Endodermal cell (in vitro differentiated cells): ENCODE results near the gene FAR1. TPM values are rescaled to one million over a fixed set of nuclear protein-coding genes. Genes with fewer than 3 reads are reported as not detected.

Experiments
- DNase-seq: peaks from one replicate; pipeline ENCODE4 v3.0.0-alpha.2; 2017
- H3K27ac ChIP-seq: 2 replicates; pipeline ENCODE4 v1.5.1; 2013; ENCODE audit warnings: mild to moderate bottlenecking, low read depth, low read length, moderate library complexity
- H3K27me3 ChIP-seq: 2 replicates; pipeline ENCODE4 v1.6.1; 2013; ENCODE audit warnings: mild to moderate bottlenecking, low read length, moderate library complexity; ENCODE audit not compliant: insufficient read depth, control insufficient read depth, poor library complexity, severe bottlenecking
- H3K36me3 ChIP-seq: 2 replicates; pipeline ENCODE4 v1.7.0; 2013; ENCODE audit warnings: mild to moderate bottlenecking, low read length, moderate library complexity; ENCODE audit not compliant: control insufficient read depth, insufficient read depth
- H3K4me1 ChIP-seq: one replicate; pipeline ENCODE4 v1.7.0; 2013; ENCODE audit warnings: low read length; ENCODE audit not compliant: control insufficient read depth, insufficient read depth
- H3K4me3 ChIP-seq: 2 replicates; pipeline ENCODE4 v1.5.1; 2013; ENCODE audit warnings: mild to moderate bottlenecking, low read length, moderate library complexity
- H3K9ac ChIP-seq: 2 replicates; pipeline ENCODE4 v1.6.1; 2013; ENCODE audit warnings: mild to moderate bottlenecking, low read length, moderate library complexity; ENCODE audit not compliant: poor library complexity, severe bottlenecking; ENCODE audit errors: extremely low read depth
- H3K9me3 ChIP-seq: 2 replicates; pipeline ENCODE4 v1.6.1; 2013; ENCODE audit warnings: mild to moderate bottlenecking, low read length, moderate library complexity; ENCODE audit not compliant: control insufficient read depth
- H3K27ac Mint-ChIP-seq: 2 replicates; pipeline ENCODE4 v1.8.0; 2020; ENCODE audit warnings: mixed read lengths
- H3K27me3 Mint-ChIP-seq: 2 replicates; pipeline ENCODE4 v1.8.0; 2021; ENCODE audit warnings: mild to moderate bottlenecking, mixed read lengths; ENCODE audit not compliant: insufficient read depth
- H3K36me3 Mint-ChIP-seq: 2 replicates; pipeline ENCODE4 v1.8.0; 2020; ENCODE audit warnings: low read depth, mixed read lengths
- H3K4me1 Mint-ChIP-seq: 2 replicates; pipeline ENCODE4 v1.8.0; 2020; ENCODE audit warnings: mixed read lengths
- H3K4me3 Mint-ChIP-seq: 2 replicates; pipeline ENCODE4 v1.8.0; 2020; ENCODE audit warnings: mild to moderate bottlenecking, moderate library complexity, mixed read lengths
- H3K9me3 Mint-ChIP-seq: 2 replicates; pipeline ENCODE4 v1.8.0; 2020; ENCODE audit warnings: mild to moderate bottlenecking, mixed read lengths
- WGBS, 2 experiments: methylation state at CpG; one replicate each; pipeline versions ENCODE4 v1.1.5 to v1.1.7; 2013; ENCODE audit warnings: missing lambda C conversion rate in 2 of 2, mixed read lengths in 1 of 2; ENCODE audit not compliant: insufficient coverage in 1 of 2, insufficient read length in 1 of 2; 5-methylcytosine and 5-hydroxymethylcytosine counted together
- total RNA-seq, 2 donors: library from RNA; stranded (reverse); fragmentation: NEBNext Ultra II Directional in 1 of 2; extraction: Animal tissue kit (Norgen Biotek cat#: 25700) in 1 of 2; gene quantifications; 2 replicates in 1 of 2; 3 replicates in 1 of 2; pipeline ENCODE4 v1.2.1, GENCODE V29; 2021
- TF ChIP-seq, protein P1 (sequence below): fragments of 200-600 bp; sonication (generic); conservative IDR thresholded peaks from 2 replicates; pipeline ENCODE4 v1.5.0; 2021; ENCODE audit warnings: antibody characterized with exemption, mild to moderate bottlenecking

The FAR1 gene
- total RNA-seq, 2 donors from 2014 or later: 98.3 to 98.8 TPM

- Histone ChIP-seq H3K36me3 (no peaks in the 10 kb centered on the region), H3K9me3 (no peaks in the 10 kb centered on the region), H3K9ac (no peak overlapping the region), H3K27me3 (no peaks in the 10 kb centered on the region), H3K4me1 (peaks cover 14% of the 10 kb centered on the region), H3K4me3 (no peak overlapping the region), H3K27ac (no peak overlapping the region)
- 89% methylated on average over 1 of the region's 1 CpG; no CpG with 5 or more reads in 1 of the 2 experiments for WGBS, 2 experiments
- Mint-ChIP-seq H3K9me3 (no peaks in the 10 kb centered on the region), H3K4me1 (peaks cover 63% of the 10 kb centered on the region), H3K27ac (peak overlapping the region; percentile 30), H3K36me3 (peaks cover 11% of the 10 kb centered on the region), H3K27me3 (no peaks in the 10 kb centered on the region), H3K4me3 (no peak overlapping the region)
- TF ChIP-seq, protein P1, sequence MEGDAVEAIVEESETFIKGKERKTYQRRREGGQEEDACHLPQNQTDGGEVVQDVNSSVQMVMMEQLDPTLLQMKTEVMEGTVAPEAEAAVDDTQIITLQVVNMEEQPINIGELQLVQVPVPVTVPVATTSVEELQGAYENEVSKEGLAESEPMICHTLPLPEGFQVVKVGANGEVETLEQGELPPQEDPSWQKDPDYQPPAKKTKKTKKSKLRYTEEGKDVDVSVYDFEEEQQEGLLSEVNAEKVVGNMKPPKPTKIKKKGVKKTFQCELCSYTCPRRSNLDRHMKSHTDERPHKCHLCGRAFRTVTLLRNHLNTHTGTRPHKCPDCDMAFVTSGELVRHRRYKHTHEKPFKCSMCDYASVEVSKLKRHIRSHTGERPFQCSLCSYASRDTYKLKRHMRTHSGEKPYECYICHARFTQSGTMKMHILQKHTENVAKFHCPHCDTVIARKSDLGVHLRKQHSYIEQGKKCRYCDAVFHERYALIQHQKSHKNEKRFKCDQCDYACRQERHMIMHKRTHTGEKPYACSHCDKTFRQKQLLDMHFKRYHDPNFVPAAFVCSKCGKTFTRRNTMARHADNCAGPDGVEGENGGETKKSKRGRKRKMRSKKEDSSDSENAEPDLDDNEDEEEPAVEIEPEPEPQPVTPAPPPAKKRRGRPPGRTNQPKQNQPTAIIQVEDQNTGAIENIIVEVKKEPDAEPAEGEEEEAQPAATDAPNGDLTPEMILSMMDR: no peak
- DNase-seq: no peak
Measured at GRCh38 chr11:13676576-13676975, 8.1 kb downstream of the FAR1 start.

- no peaks in the 10 kb centered on the region for H3K9me3 ChIP-seq
- no peaks in the 10 kb centered on the region for H3K27me3 Mint-ChIP-seq
- no peak overlapping the region for H3K27ac ChIP-seq
- TF ChIP-seq, protein P1: no peak
- no peak overlapping the region for H3K27ac Mint-ChIP-seq
- H3K9ac ChIP-seq: no peak overlapping the region
- H3K36me3 Mint-ChIP-seq: peaks cover 10% of the 10 kb centered on the region
- WGBS, 2 experiments: 94 to 98% methylated on average over 2 of the region's 2 CpGs
- no peaks in the 10 kb centered on the region for H3K9me3 Mint-ChIP-seq
- H3K4me1 Mint-ChIP-seq: peaks cover 61% of the 10 kb centered on the region
- H3K4me1 ChIP-seq: peaks cover 19% of the 10 kb centered on the region
- H3K27me3 ChIP-seq: no peaks in the 10 kb centered on the region
- H3K4me3 ChIP-seq: no peak overlapping the region
- H3K36me3 ChIP-seq: no peaks in the 10 kb centered on the region
- no peak overlapping the region for H3K4me3 Mint-ChIP-seq
- no peak for DNase-seq
Measured at GRCh38 chr11:13679768-13680167, 11.3 kb downstream of the FAR1 start.

GRCh38 chr11:13680501-13681264, 12.2 kb downstream of the FAR1 start:
- TF ChIP-seq, protein P1: no peak
- no peaks in the 10 kb centered on the region for H3K36me3 ChIP-seq
- peaks cover 10% of the 10 kb centered on the region for H3K36me3 Mint-ChIP-seq
- H3K4me1 Mint-ChIP-seq: peaks cover 65% of the 10 kb centered on the region
- H3K27me3 Mint-ChIP-seq: no peaks in the 10 kb centered on the region
- DNase-seq: no peak
- peak overlapping the region; percentile 17 for H3K4me3 ChIP-seq
- WGBS, 2 experiments: 97 to 99% methylated on average over 3 to 4 of the region's 4 CpGs
- H3K9me3 Mint-ChIP-seq: no peaks in the 10 kb centered on the region
- no peaks in the 10 kb centered on the region for H3K9me3 ChIP-seq
- no peak overlapping the region for H3K9ac ChIP-seq
- peak overlapping the region; percentile 25 for H3K27ac Mint-ChIP-seq
- no peaks in the 10 kb centered on the region for H3K27me3 ChIP-seq
- H3K4me3 Mint-ChIP-seq: no peak overlapping the region
- H3K4me1 ChIP-seq: peaks cover 28% of the 10 kb centered on the region
- H3K27ac ChIP-seq: no peak overlapping the region
